H1 (cell line): Measurements from ENCODE around the gene FLCN.

ENCODE experiments used
- BRCA1 ChIP-seq: IDR thresholded peaks from 2 replicates; pipeline ENCODE4 v1.6.1; 2012; ENCODE audit warnings: low read depth, low read length, improper control_type of control experiment
- CTCF ChIP-seq, 3 experiments: IDR thresholded peaks; 1 replicate in 2 of 3; 2 replicates in 1 of 3; pipeline versions ENCODE4 v1.5.1 to v1.6.1; 2011; ENCODE audit warnings: low read length in 3 of 3, mild to moderate bottlenecking in 3 of 3, inconsistent platforms in 2 of 3, low read depth in 1 of 3, moderate library complexity in 1 of 3; ENCODE audit not compliant: insufficient read depth in 1 of 3; ENCODE audit errors: control extremely low read depth in 1 of 3
- EP300 ChIP-seq, 2 experiments: IDR thresholded peaks; 1 replicate in 1 of 2; 2 replicates in 1 of 2; pipeline ENCODE4 v1.6.1; 2011 to 2012; ENCODE audit warnings: low read depth in 2 of 2, low read length in 2 of 2, mild to moderate bottlenecking in 2 of 2, borderline replicate concordance in 1 of 2, inconsistent platforms in 1 of 2, moderate library complexity in 1 of 2
- EZH2 ChIP-seq: fragments of 200-600 bp; sonication (generic); IDR thresholded peaks from 2 replicates; pipeline ENCODE4 v1.7.1; 2012; ENCODE audit warnings: low read depth, mild to moderate bottlenecking, moderate library complexity, low read length, inconsistent platforms; ENCODE audit not compliant: severe bottlenecking
- GABPA ChIP-seq: IDR thresholded peaks from 2 replicates; pipeline ENCODE4 v1.6.1; 2011; ENCODE audit warnings: mild to moderate bottlenecking, low read length, moderate library complexity, borderline replicate concordance; ENCODE audit not compliant: insufficient read depth
- JUND ChIP-seq: IDR thresholded peaks from 2 replicates; pipeline ENCODE4 v1.6.1; 2011; ENCODE audit warnings: mild to moderate bottlenecking, improper control_type of control experiment, low read length
- MAX ChIP-seq: IDR thresholded peaks from 2 replicates; pipeline ENCODE4 v1.6.1; 2012; ENCODE audit warnings: inconsistent platforms
- NANOG ChIP-seq: IDR thresholded peaks from 2 replicates; pipeline ENCODE4 v1.6.1; 2011; ENCODE audit warnings: low read length, low read depth, mild to moderate bottlenecking, inconsistent platforms; ENCODE audit not compliant: insufficient read depth, poor library complexity, severe bottlenecking
- POLR2A ChIP-seq, 2 experiments: IDR thresholded peaks; 1 replicate in 1 of 2; 2 replicates in 1 of 2; pipeline ENCODE4 v1.6.1; 2011; ENCODE audit warnings: low read depth in 2 of 2, low read length in 2 of 2, mild to moderate bottlenecking in 2 of 2; ENCODE audit errors: control extremely low read depth in 1 of 2
- RAD21 ChIP-seq, 2 experiments: IDR thresholded peaks in 1 of 2; conservative IDR thresholded peaks in 1 of 2; 2 replicates each; pipeline ENCODE4 v1.6.1; 2011; ENCODE audit warnings: low read depth in 2 of 2, low read length in 2 of 2, improper control_type of control experiment in 1 of 2, inconsistent platforms in 1 of 2, mild to moderate bottlenecking in 1 of 2, moderate library complexity in 1 of 2
- SIN3A ChIP-seq, 2 experiments: IDR thresholded peaks in 1 of 2; conservative IDR thresholded peaks in 1 of 2; 2 replicates each; pipeline ENCODE4 v1.6.1; 2011 to 2012; ENCODE audit warnings: low read length in 2 of 2, improper control_type of control experiment in 1 of 2, low read depth in 1 of 2, mild to moderate bottlenecking in 1 of 2
- SP2 ChIP-seq: IDR thresholded peaks from 2 replicates; pipeline ENCODE4 v1.6.1; 2012; ENCODE audit warnings: mild to moderate bottlenecking, low read length, inconsistent platforms
- TEAD4 ChIP-seq: IDR thresholded peaks from 2 replicates; pipeline ENCODE4 v1.6.1; 2012; ENCODE audit warnings: low read depth, low read length, inconsistent platforms, mixed read lengths
- YY1 ChIP-seq: IDR thresholded peaks from 2 replicates; pipeline ENCODE4 v1.6.1; 2011; ENCODE audit warnings: low read depth, mild to moderate bottlenecking, low read length

- TF ChIP-seq CTCF (IDR thresholded peaks at IDR 0.05; ENCODE audit: control extremely low read depth in 1 of 3, insufficient read depth in 1 of 3, low read depth in 1 of 3, low read length in 3 of 3) (no peak), EZH2 (no peak), TEAD4 (no peak), POLR2A (IDR thresholded peaks at IDR 0.05; ENCODE audit: control extremely low read depth in 1 of 2, low read depth in 2 of 2, low read length in 2 of 2) (no peak), MAX (no peak), GABPA (no peak), YY1 (no peak), RAD21 (IDR thresholded peaks at IDR 0.05 in 1 of 2, conservative IDR thresholded peaks at IDR 0.05 in 1 of 2; ENCODE audit: low read depth in 2 of 2, low read length in 2 of 2) (no peak), EP300 (IDR thresholded peaks at IDR 0.05; ENCODE audit: borderline replicate concordance in 1 of 2, low read depth in 2 of 2, low read length in 2 of 2) (no peak), JUND (no peak), SP2 (no peak), BRCA1 (no peak), SIN3A (conservative IDR thresholded peaks at IDR 0.05 in 1 of 2, IDR thresholded peaks at IDR 0.05 in 1 of 2; ENCODE audit: low read depth in 1 of 2, low read length in 2 of 2) (no peak), NANOG (no peak)
Observed at GRCh38 chr17:17169396-17169795, 67.6 kb downstream of the FLCN start.
